GM21737 (cell line): ENCODE results near the gene TMC1.

Experiments
- ATAC-seq: cut with Tn5 transposase; IDR thresholded peaks from one replicate; pipeline ENCODE4 v1.9.1; 2021; ENCODE audit warnings: mild to moderate bottlenecking, moderate library complexity; ENCODE audit not compliant: unreplicated experiment

Gene TMC1

GRCh38 chr9:72665421-72665820 lies 144.0 kb downstream of the TMC1 start:
- no peak for ATAC-seq

DNA sequence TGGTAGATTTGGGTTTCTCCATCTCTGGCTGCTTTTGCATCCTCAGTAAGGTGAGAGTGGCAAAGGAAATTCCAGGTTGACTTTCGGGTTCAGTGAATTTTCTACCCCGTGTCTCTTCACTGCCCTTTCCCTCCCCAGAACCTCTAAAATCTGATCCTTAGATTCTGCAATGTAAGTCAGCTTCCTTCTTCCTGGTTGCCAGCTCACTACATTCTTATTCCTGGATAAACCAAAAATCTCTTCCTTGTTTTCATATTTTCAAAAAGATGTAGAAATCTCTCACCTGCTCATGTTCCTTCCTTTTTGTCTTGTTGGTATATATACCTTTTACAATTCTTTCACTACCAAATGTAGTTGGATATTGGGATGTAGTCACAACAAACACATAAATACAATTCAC lies 145.8 kb downstream of the TMC1 start:
- ATAC-seq, result no peak

DNA sequence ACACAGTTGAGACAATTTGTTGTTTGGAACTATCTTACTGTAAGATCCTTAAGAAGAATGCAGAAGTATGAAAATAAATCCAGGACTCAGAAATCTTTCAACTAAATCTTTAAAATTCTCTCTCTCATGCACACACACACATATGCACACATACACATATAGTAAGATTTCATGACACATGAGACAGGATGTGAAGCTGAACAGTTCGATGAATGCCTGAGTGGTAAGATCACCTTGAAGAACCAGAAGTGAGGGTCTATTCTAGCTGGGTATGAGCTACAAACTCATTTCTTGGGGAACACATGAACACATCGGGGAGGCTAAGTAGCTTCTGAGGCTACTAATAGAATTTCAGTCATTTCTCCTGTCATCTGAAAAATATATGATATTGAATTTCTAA lies 153.6 kb downstream of the TMC1 start:
- no peak for ATAC-seq

DNA sequence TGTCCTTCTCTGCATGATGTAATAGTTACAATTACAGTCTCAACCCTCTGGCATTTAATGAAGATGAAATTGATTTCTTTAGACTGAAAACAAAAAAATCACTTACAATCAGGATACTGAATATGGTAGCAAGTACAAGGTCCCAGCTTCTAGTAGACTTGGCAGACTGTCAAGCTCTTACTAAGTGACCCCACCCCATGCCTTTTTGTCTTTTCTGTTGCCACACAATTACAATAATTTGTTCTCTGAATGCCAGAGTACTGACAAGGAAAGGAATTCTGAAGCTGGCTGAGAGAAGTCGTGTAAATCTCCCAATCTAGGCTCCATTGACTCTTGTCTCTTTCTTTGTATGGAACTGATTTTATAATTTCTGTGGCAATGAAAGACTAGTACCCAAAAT lies 154.2 kb downstream of the TMC1 start:
- no peak for ATAC-seq

DNA sequence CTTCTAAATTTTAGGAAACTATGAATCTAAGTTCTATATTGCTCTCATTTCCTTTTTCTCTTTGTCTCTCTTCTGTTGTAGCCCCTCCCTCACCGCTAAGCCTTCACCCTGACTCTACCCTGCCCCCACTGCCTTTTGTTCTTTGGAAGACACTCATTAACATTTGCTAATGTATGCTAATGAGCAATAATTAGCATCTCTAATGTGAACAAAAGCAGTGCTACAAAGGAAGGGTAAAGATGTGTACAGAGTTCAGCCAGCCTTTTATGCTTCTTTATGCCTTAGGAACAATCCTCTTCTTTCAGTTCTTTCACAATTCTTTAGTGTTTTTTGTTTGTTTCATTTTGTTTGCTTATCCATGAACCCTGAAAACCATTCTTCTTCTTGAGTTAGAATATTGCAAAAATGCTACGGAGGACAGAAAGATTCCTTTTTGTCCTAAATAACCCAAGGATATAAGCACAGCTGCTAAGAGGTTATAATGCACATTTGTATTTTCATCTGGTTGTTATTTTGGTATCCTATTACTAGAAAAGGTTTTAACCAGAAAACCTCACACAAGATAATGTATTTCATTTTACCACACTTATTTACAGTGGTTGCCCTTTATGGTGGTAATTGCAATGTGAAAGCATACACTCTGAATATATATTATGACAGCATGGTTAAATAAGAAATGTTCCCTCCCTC lies 159.3 kb downstream of the TMC1 start:
- no peak for ATAC-seq

- no peak for ATAC-seq
Measured at GRCh38 chr9:72681283-72681630, 159.8 kb downstream of the TMC1 start.

GRCh38 chr9:72684615-72685014 lies 163.2 kb downstream of the TMC1 start:
- no peak for ATAC-seq

DNA sequence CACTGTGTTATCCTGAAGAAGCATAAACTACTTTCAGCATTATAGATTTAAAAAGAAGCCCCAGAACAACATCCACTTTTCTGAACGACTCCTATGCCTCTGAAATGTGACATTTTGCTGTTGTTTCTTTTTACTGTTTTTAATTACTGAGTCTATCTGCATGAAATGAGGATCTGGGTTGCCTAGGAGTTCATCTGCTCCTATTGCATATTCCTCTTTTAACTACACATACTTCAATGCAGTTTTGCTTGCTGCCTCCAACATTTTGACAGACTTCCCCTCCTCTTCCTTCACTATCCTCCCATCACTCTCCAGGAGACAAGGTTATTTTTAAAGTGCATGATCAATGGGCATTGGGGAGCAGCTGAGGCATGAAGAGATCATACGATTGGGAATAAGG lies 164.5 kb downstream of the TMC1 start:
- no peak for ATAC-seq

- no peak for ATAC-seq
Measured at GRCh38 chr9:72687331-72687730, 165.9 kb downstream of the TMC1 start.

DNA sequence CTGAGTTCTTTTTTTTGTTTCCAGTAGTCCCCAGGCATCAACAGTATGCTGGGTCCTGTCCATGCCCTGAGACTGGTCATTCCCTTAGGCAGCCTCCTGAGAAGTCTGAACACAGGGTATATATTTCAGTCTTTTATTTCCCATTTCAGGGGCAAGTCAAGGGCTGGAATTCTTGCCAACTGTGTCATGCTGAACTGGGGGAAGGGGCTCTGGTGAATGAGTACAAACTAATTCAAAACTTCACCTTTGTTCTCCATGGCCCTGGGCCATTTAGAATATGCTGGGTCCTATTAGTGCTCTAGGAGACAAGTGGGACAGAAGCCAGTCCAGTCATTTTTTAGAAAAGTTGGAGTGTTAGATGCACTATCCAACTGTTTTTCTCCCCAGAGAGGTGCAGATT lies 170.3 kb downstream of the TMC1 start:
- no peak for ATAC-seq

- no peak for ATAC-seq
Measured at GRCh38 chr9:72695365-72695764, 174.0 kb downstream of the TMC1 start.

GRCh38 chr9:72696511-72696910 lies 175.1 kb downstream of the TMC1 start:
- no peak for ATAC-seq

DNA sequence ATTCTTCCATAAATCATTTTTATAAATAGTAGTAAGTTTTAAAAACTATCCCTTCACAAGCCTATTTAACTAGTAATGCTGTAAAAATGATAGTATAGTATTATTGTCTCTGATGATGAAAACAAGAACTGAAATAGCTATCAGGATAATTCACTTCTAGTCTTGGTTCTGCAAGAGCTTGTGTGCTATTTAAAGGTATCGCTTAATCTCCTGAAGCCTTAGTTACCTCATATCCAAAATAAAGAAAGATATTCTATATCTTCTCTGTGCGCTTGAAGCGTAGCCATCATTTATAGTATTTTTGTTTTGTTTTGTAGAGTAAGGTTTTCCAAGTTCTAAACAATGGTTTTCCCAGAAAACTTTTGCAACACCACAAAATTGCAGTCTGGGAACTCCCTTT lies 180.1 kb downstream of the TMC1 start:
- no peak for ATAC-seq

- ATAC-seq, result no peak
Measured at GRCh38 chr9:72703574-72703973, 182.2 kb downstream of the TMC1 start.

GRCh38 chr9:72704688-72705375 lies 183.4 kb downstream of the TMC1 start:
- ATAC-seq, result no peak

- ATAC-seq, result no peak
Measured at GRCh38 chr9:72718503-72718902, 197.1 kb downstream of the TMC1 start.

- no peak for ATAC-seq
Measured at GRCh38 chr9:72721067-72721466, 199.7 kb downstream of the TMC1 start.

DNA sequence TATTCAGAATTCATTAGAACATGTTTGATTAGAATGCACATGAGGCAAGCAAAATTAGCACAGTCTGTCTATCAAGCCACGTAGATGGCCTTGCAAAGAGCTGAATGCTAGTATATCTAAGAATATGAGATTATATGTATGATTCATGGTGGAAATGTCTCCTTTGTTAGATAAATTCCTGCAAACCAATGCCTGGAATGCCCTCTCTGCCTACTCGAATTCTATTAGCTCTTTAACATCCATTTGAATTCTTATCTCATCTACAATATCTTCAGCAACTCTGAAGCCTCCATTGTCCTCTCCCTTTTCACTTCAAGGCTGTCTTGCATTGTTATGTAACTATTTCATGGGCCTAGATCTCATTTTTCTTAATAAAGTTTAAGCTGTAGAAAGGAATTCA lies 205.5 kb downstream of the TMC1 start:
- no peak for ATAC-seq

- ATAC-seq, result no peak
Measured at GRCh38 chr9:72728031-72728770, 206.8 kb downstream of the TMC1 start.

GRCh38 chr9:72733895-72734294 lies 212.5 kb downstream of the TMC1 start:
- no peak for ATAC-seq

DNA sequence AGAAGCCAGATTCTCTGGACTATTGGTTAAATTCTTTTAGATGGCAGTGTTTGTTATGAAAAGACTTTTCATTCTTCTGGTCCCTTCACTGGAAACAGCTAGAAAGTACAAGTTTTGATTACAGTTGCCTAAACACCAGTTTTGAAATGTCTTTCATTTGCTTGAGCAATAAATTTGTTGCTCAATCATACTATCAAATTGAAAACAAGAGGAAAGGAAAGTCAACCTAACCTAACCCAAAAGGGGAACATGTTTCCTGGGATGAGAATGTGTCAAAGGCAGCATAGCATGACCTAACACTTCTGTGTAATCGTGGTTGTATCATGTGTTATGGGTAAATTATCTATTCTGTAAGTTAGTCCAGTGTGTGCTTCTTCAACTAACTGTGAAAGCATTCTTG lies 213.2 kb downstream of the TMC1 start:
- no peak for ATAC-seq

- no peak for ATAC-seq
Measured at GRCh38 chr9:72743836-72744235, 222.4 kb downstream of the TMC1 start.
